NCI-H2196 treated with DMSO at 0.1 percent for 48 hours (cell line): Measurements from ENCODE around the gene DGCR8.
A peak's percentile ranks its signal among the peaks of the same experiment; 100 is the strongest.

Experiments used
- DNase-seq: peaks from one replicate; lab custom pipeline; 2025; ENCODE audit not compliant: unreplicated experiment; lab: John Stamatoyannopoulos, UW

The DGCR8 gene

DNA sequence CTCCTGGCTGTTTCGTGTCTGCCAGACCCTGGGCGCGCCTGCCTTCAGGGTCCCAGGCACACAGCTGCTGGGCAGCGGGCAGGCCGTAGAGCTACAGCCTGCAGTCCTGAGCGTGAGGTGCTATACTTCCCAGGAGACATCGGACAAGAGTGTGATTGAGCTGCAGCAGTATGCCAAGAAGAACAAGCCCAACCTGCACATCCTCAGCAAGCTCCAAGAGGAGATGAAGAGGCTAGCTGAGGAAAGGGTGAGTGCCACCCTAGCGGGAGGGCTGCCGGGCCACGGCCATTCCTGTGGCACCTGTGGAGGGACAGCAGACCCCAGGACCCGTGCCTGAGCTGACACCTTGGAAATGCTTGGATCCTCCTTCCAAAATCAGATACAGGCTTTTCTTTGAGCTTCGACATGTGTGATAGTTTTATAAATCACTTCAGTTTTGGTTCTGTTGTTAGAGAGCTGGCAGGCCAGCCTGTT is 28.8 kb downstream of the DGCR8 start:
- DNase-seq, result no peak

DNA sequence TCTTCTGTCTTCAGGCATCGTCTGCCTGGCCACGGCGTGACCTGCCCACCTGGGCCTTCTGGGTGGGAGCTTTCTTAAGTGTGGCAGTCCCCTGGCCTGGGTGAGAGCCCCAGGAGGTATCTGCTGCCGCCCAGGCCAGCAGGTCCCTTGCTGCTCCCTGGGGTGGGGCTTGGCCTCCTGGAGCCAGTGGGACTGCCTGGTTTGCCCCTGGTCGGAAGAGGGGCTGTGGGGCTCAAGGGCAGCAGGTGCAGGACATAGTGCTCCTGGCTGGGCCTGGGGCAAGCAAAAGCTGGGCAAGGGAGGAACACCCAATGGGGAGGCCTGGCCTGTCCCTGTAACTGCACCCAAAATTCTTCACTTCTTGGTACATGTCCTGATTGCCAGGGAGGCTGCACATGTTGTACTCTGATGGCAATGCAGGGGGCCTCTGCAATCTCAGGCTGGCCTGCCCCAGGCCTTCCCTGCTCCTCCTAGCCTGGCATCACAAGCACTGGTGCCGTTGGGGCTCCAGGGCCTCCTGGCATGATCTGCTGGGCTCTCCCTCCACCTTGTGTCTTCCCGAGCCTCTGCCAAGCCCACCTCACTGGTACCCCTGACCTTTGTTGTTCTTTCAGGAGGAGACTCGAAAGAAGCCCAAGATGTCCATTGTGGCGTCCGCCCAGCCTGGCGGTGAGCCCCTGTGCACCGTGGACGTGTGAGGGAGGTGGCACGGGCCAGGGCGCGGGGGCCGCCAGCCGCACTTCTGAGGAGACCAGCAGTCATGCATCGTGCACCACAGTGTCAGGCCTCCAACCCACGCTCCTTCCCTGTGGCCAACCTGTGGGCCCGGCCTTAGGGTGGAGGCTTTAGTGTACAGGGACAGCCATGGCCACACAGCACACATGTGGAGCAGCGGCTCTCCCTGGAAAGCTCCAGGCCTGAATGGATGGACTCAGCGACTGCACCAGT is 29.6 kb downstream of the DGCR8 start:
- no peak for DNase-seq

GRCh38 chr22:20110359-20110985 is 30.4 kb downstream of the DGCR8 start:
- DNase-seq, result no peak

GRCh38 chr22:20111045-20111688 is 31.1 kb downstream of the DGCR8 start:
- DNase-seq, result no peak

DNA sequence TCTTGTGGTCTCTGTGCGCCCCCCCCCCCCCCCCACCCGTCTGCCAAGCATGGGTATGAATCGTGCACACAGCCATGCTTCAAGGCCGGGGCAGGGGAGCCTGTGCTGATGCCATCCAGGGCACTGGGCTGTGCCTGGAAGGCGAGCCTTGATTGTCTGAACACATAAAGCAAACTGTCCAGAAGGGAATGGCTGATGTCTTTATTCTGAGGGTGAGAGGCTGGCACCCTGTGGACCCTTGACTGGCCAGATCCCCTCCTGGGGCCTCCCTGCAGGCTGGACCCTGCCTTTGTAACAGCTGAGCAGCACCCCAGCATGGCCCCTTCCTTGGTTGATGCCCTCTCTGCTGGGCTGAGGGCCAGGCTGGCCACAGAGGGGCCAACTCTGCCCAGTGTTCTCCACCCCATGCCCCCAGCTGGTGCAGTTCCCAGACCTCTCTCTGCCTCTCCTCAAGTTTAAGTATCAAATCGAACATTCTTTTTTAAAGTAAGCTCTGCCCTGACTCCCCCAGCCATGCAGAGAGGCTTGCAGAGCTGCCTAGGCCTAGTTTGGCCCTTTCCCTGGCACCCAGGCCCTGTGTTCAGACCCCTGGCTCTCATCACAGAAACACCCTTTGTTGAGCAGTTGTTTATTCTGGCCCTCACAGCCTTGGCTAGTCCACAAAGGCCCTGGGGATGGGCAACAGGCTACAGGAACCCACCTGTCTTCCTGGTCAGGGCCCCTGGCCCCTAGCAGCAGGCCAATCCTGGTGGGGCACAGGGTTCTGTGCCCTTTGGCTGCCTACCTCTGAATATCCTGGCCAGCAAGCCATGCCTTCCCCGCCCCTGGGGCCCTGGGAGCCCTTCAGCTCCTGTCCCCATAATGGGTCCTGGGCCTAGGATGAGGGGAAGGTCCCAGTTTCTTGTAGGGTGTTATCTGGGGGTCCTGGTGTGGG is 31.9 kb downstream of the DGCR8 start:
- DNase-seq, result no peak

- DNase-seq, result no peak
Observed at GRCh38 chr22:20112623-20113511, 32.8 kb downstream of the DGCR8 start.

GRCh38 chr22:20113551-20114310 is 33.7 kb downstream of the DGCR8 start:
- no peak for DNase-seq

DNA sequence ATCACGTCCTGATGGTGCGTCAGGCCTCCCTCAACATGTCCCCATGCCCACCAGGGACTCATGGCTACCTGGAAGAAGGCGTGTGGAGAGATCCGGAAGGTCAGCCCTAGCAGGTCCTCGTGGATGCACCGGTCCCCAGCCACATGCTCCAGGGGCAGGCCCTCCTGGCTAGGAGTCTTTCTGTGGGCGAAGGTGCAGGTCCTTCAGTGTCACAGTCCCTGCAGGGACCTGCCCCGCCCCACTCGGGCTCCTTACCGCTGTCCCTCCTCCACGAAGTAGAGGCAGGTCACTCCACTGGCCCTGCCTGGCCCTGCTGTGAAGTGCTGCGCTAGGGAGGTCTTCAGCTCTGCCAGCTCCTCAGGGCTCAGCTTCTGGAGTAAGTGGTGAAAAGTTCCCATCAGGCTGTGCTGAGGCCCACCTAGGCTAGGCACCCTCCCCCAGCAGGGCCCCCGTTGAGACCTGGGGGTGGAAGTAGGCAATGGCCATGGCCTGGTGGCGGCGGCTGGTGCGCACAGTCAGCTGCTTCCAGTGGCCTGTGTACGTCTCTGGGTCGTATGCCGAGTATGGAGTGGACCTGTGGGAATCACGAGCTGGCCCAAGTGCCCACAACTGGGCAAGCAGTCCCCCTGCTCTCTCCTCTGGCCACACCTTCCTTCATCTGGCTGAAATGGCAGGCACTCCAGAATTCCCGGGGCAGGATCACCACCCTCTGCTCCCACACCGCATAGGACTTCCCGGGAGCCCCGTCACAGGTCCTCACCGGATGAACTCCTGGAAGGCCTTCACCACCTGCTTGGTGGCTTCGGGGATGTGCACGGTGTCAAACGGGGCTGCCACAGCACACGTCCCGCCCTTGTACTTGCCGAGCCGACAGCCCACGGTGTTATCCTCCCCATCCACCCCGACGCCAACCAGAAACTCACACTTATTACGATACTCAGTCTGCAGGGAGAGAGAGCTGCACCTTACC is 34.8 kb downstream of the DGCR8 start:
- no peak for DNase-seq

DNA sequence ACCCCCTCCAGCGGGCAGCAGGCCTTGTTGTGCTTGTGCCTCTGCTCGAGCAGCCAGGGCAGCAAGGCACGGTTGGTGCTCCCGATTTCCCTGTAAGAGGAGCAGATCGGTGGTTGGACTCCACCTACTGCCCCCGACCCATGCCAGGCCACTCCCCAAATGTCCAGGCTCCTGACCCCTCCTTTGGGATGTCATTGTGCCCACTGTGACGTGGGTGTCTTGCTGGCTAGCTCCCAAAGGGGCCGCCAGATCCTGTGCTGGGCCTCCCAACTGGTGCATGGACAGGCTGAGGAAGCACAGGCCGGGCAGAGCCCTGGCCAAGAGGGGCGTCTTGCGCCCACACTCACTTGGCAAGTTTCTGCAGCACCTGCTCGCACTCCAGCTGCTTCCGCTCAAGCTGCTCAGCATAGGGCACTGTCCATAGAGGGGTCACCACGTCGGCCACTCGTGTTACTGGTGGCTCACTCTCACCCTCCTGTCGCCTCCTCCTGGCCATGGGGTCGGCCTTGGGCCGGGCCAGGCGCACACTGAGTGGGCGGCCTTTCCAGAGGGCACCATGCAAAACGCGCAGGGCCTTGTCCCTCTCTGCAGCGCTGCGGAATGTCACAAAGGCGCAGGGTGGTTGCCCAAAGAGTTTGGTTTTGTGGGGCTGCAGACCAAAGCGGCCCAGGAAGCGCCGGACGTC is 35.8 kb downstream of the DGCR8 start, which contains the start of gene RANBP1:
RANBP1 (plus strand) TSS at position 414 of the 685 bp plus-strand sequence; CDS start at position 495, 81 bp downstream.
- no peak for DNase-seq

GRCh38 chr22:20116376-20116950 is 36.4 kb downstream of the DGCR8 start:
- DNase-seq, result no peak

DNA sequence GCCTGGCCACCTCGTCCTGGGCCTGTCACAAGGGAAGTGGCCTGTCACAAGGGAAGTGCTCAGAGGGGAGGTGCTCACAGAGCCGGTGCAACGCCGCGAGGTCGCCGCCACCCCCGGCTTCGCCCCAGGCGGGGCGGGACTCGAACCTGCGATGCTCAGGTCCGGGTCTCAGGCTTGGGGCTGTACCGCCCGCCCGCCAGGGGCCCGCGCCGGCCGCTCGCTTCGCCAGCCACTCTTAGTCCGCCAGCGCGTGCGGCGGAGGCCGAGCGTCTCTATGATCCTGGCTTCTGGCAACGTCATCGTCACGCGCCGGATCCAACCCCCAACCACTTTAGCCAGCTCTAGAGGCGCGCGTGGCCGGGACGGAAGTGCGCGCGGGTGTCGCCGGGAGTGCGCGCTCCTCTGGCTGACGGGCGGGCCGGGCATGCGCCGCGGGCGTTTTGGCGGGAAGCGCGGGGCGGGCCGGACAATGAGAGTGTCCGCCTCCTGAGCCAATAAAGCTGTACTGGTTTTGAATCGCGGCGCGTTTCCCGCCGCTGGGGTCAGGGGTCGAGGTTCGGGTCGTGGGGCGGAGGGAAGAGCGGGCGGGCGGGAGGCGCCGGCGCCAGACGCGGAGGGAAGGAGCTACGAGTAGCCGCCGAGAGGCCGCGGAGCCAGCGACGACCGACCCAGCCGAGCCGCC is 37.1 kb downstream of the DGCR8 start, which contains the start of gene TRMT2A:
TRMT2A (minus strand) TSS at position 276 of the 682 bp plus-strand sequence. CDS start 320 bp downstream, outside the sequence.
- DNase-seq, result peak; percentile 72

DNA sequence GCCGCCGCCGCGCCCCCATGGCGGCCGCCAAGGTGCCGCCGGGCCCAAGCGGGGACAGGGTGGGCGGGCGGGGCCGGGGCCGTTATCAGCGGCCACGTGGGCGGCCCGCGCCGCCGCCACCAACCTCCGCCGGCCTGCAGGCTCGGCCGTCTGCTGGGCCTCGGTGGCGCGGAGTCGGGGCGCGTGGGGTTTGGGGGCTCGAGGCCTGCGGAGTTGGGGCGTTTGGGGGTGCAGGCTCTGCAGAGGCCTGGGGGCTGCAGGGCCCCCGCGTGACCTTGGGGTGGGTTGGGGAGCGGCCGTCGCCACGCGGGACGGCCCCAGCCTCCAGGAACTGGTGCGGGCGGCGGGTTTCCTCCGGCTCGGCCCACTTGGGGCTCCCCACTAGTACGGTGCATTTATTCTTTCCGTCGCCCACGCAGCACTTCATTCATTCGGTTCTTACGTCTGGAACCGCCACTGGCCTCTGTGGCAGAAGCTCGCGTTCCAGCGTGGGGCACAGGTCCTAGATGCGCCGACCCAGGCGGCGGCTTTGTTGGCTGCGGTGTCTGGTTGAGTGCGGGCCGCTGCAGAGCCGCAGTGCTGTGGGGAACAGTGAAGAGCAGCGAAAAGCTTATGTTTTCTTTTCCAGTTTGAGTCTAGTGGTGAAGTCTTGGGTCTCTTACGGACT is 37.7 kb downstream of the DGCR8 start:
- DNase-seq, result no peak

GRCh38 chr22:20118300-20119020 is 38.4 kb downstream of the DGCR8 start:
- DNase-seq, result no peak

DNA sequence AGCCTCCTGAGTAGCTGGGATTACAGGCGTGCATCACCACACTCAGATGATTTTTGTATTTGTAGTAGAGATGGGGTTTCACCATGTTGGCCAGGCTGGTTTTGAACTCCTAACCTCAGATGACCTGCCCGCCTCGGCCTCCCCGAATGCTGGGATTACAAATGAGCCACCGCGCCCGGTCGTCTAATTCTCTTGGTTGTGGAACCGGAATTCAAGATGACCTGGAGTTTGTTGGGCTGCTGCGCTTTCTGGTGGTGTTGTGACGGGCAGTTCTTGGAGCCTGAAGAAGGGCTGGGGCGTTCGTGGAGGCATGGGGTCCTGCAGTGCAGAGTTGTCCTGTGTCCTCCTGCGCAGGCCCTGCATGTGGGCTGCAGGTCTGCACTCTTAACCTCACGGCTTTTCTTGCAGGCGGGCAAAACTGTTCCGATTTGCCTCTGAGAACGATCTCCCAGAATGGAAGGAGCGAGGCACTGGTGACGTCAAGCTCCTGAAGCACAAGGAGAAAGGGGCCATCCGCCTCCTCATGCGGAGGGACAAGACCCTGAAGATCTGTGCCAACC is 41.9 kb downstream of the DGCR8 start:
- DNase-seq, result no peak
